H1 (cell line): Measurements from ENCODE around the gene SLC17A8.

ENCODE experiments used
- ASH2L ChIP-seq: fragments of 200-600, 300-600 bp; sonication (generic); IDR thresholded peaks from one replicate; pipeline ENCODE4 v1.7.1; 2017; ENCODE audit warnings: low read length
- ATF2 ChIP-seq: IDR thresholded peaks from 2 replicates; pipeline ENCODE4 v1.6.1; 2012; ENCODE audit warnings: low read length, inconsistent platforms
- CHD1 ChIP-seq: IDR thresholded peaks from 2 replicates; pipeline ENCODE4 v1.6.1; 2012; ENCODE audit warnings: low read depth, low read length, improper control_type of control experiment
- CTCF ChIP-seq, 3 experiments: IDR thresholded peaks; 1 replicate in 2 of 3; 2 replicates in 1 of 3; pipeline versions ENCODE4 v1.5.1 to v1.6.1; 2011; ENCODE audit warnings: low read length in 3 of 3, mild to moderate bottlenecking in 3 of 3, inconsistent platforms in 2 of 3, low read depth in 1 of 3, moderate library complexity in 1 of 3; ENCODE audit not compliant: insufficient read depth in 1 of 3; ENCODE audit errors: control extremely low read depth in 1 of 3
- EP300 ChIP-seq, 2 experiments: IDR thresholded peaks; 1 replicate in 1 of 2; 2 replicates in 1 of 2; pipeline ENCODE4 v1.6.1; 2011 to 2012; ENCODE audit warnings: low read depth in 2 of 2, low read length in 2 of 2, mild to moderate bottlenecking in 2 of 2, borderline replicate concordance in 1 of 2, inconsistent platforms in 1 of 2, moderate library complexity in 1 of 2
- KDM1A ChIP-seq: fragments of 200-600, 300-600 bp; sonication (generic); IDR thresholded peaks from 2 replicates; pipeline ENCODE4 v1.7.1; 2016; ENCODE audit warnings: mild to moderate bottlenecking, low read length, borderline replicate concordance
- POLR2A ChIP-seq, 2 experiments: IDR thresholded peaks; 1 replicate in 1 of 2; 2 replicates in 1 of 2; pipeline ENCODE4 v1.6.1; 2011; ENCODE audit warnings: low read depth in 2 of 2, low read length in 2 of 2, mild to moderate bottlenecking in 2 of 2; ENCODE audit errors: control extremely low read depth in 1 of 2
- RAD21 ChIP-seq, 2 experiments: IDR thresholded peaks in 1 of 2; conservative IDR thresholded peaks in 1 of 2; 2 replicates each; pipeline ENCODE4 v1.6.1; 2011; ENCODE audit warnings: low read depth in 2 of 2, low read length in 2 of 2, improper control_type of control experiment in 1 of 2, inconsistent platforms in 1 of 2, mild to moderate bottlenecking in 1 of 2, moderate library complexity in 1 of 2
- SP2 ChIP-seq: IDR thresholded peaks from 2 replicates; pipeline ENCODE4 v1.6.1; 2012; ENCODE audit warnings: mild to moderate bottlenecking, low read length, inconsistent platforms
- TAF1 ChIP-seq: IDR thresholded peaks from 2 replicates; pipeline ENCODE4 v1.6.1; 2011; ENCODE audit warnings: mild to moderate bottlenecking, low read depth, low read length
- TBP ChIP-seq: IDR thresholded peaks from 2 replicates; pipeline ENCODE4 v1.6.1; 2011; ENCODE audit warnings: low read depth, low read length, improper control_type of control experiment
- USF2 ChIP-seq: IDR thresholded peaks from 2 replicates; pipeline ENCODE4 v1.6.1; 2011; ENCODE audit warnings: low read length, improper control_type of control experiment

GRCh38 chr12:100381379-100381778, 24.5 kb downstream of the SLC17A8 start:
- TF ChIP-seq EP300 (IDR thresholded peaks at IDR 0.05; ENCODE audit: borderline replicate concordance in 1 of 2, low read depth in 2 of 2, low read length in 2 of 2) (no peak), RAD21 (IDR thresholded peaks at IDR 0.05 in 1 of 2, conservative IDR thresholded peaks at IDR 0.05 in 1 of 2; ENCODE audit: low read depth in 2 of 2, low read length in 2 of 2) (no peak), ASH2L (no peak), CTCF (IDR thresholded peaks at IDR 0.05; ENCODE audit: control extremely low read depth in 1 of 3, insufficient read depth in 1 of 3, low read depth in 1 of 3, low read length in 3 of 3) (no peak), USF2 (no peak), SP2 (no peak), KDM1A (no peak), TBP (no peak), POLR2A (IDR thresholded peaks at IDR 0.05; ENCODE audit: control extremely low read depth in 1 of 2, low read depth in 2 of 2, low read length in 2 of 2) (no peak), TAF1 (no peak), CHD1 (no peak), ATF2 (no peak)
